Activated T-cell treated with anti-CD3 and anti-CD28 coated beads for 48 hours (primary cell): Measurements from ENCODE around the gene ATP5F1D.

Experiments used
- DNase-seq: peaks from one replicate; pipeline ENCODE4 v3.0.0-alpha.2; 2020; ENCODE audit warnings: low read depth

ATP5F1D gene

DNA sequence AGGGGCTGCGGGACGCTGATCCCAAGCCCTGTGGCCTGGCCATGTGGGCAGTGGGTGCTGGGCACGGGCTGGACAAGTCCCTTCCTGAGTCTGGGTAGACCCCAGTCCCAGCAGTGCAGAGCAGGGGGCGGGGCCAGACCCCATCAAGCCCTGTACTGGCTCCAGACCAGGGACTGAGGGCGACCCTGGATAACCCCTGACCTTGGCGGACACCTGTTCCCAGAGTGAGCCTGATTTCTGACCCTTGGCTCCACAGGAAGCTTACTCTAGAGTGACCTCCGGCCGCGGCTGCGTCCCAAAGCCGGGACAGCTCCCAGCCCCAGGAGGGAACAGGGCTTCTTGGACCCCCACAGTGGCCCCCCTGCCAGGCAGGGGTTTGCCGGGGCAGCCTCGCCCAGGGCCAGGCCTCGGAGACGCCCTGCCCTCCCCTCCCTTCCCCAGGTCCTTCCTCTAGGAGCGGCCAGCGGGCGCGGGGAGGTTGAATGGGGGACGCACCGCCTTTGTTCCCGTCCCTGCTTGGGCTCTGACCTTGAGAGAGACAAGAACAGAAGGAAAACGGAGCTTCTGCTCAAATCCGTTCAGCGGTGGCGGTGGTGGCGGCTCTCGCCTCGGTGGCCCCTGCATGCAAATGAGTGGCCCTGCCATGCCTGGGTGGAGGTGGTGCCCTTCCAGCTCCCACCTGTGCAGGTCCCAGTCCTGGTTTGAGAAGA, 41.8 kb downstream of the ATP5F1D start:
- DNase-seq: no peak

DNA sequence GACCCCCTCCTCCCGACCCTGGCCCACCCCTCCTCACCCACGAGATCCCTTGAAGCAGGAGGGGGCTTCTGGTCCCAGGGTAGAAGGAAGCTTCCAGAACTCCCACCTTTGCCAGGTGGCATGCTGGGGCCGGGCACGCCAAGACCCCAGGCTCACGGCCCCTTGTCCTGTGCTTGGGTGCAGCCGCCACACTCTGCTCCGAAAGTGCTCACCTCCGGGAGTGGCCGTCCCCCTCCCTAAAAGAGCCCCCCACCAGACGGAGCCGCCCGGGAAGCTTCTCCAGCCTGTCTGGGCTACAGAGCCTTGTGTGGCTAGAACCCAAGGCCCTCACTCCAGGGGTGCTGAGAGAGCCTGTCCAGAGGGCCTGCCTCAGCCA, 42.4 kb downstream of the ATP5F1D start:
- no peak for DNase-seq

DNA sequence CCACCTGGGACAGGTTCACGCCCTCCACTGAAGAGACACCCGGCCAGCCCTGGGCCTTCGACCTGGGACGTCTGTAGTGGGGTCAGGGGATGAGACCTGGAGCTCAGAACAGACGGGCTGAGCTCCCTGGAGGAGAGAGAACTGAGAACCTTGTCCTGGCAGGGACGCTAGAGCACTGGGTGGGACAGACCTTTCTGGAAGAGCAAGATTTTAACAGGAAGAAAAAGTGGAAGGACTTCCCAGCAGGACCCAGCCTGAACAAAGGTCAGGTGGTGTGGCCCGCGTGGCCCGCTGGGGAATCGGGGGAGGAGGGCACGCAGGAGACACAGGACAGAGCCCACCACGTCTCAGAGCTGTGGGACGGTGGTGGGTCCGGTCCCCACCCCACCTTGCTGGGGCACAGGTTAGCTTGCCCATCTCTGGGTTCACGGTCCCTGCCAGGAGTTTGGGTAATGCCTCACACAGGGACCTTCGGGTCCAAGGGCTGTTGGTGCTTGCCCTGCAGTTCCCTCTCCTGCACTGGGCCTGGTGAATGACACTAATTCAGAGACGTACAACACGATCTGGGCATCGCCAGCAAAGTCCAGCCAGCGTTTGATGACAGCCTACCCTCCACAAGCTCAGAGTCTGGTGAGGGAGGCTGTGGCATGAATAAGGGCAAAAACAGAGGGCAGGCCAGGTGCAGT, 42.9 kb downstream of the ATP5F1D start:
- DNase-seq: no peak

DNA sequence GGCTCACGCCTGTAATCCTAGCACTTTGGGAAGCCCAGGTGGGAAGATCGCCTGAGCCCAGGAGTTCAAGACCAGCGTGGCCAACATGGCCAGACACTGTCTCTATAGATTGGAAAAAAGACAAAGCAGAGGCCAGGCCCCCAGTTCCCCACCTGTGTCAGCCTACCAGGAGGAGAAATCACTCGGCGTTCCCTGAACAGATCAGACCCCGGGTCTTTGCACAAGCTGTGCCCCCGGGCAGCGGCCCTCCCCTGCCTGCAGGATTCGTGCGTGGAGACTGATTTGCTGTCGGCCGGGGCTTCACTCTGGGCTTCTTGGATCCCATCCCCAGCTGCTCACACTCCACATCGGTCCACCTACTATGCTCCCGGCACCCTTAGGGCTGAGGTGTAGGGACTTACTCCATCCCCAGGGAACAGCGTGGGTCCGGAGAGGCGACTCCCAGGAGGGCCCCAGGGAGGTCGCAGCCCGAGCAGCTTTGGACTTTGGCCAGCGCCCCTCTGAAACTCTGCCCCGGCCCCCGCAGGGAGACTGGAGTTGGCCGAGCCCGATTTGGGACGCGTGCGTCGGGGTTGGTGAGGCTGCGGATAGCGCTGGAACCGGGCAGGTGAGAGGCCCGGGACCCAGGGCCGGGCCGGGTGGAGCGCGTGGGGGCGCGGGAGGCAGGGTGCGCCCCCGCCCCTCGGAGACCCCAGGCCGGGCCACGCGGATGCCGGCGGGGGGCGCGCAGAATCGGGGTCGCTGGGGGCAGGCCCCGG, 43.6 kb downstream of the ATP5F1D start:
- no peak for DNase-seq

DNA sequence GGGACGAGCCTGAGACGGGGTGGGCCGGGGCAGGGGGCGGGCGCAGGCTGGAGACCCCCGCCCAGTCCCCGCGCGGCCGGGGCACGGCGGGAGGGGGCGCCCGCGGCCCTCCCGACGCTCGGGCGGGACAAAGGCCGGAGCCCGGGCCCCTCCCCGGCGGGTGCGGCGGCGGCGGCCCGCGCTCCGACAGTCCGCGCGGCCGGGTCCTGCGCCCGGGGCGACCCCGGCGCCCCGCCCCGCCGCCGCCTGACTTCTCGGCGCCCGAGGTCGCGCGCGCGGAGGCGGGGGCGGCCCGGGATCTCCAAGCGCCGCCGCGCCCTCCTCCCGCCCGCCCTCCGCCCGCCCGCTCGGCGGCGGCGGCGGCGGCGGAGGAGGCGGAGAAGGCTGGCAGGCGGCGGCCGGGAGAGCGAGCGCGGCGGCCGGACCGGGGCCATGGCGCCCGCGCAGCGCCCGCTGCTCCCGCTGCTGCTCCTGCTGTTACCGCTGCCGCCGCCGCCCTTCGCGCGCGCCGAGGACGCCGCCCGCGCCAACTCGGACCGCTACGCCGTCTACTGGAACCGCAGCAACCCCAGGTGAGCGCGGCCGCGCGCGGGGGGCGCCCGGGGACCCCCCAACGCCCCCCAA, 44.3 kb downstream of the ATP5F1D start, which contains the start of gene EFNA2:
Gene EFNA2, plus strand, starts transcription at position 137 of the 624 bp plus-strand sequence. Its CDS starts 296 bp downstream, at position 433.
- no peak for DNase-seq

DNA sequence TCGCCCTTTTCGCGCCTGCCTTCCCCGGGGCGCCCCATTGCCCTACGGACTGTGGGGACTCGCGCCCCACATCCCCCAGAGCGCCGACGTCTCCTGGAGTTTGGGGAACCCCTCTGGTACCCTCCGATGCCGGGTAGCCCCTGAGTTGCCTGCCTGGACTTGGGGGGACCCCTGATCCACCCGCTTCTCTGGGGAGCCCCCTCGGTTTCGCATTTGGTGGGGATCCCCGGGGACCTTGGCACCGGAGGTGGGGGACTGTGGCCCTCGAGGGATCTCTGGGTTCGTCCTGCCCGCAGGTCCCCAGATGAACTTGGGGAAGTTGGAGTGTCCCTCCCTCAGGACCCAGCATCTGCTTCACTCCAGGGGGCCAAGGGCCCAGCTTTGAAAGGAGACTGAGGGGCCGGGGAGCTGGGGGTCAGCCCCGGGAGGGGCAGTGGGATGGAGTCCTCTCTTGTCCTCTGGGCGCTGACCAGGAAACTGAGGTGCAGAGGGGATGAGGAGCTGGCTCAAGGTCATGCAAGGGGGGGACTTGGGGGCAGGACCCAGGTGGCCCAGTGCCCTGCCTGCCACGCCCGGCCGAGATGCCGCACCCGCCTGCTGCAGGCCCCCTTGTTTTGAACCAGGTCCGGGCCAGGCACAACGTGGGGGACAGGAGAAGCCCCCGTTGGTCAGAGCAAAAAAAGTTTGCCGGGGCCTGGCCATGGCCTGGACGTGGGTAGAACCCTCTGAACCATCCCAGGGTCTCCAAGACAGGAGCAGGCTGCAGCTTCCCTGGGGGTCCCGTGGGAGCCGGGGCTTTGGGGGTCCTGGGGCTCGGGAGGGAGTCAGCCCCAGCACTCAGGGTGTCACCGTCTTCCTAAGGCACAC, 45.2 kb downstream of the ATP5F1D start:
- no peak for DNase-seq

DNA sequence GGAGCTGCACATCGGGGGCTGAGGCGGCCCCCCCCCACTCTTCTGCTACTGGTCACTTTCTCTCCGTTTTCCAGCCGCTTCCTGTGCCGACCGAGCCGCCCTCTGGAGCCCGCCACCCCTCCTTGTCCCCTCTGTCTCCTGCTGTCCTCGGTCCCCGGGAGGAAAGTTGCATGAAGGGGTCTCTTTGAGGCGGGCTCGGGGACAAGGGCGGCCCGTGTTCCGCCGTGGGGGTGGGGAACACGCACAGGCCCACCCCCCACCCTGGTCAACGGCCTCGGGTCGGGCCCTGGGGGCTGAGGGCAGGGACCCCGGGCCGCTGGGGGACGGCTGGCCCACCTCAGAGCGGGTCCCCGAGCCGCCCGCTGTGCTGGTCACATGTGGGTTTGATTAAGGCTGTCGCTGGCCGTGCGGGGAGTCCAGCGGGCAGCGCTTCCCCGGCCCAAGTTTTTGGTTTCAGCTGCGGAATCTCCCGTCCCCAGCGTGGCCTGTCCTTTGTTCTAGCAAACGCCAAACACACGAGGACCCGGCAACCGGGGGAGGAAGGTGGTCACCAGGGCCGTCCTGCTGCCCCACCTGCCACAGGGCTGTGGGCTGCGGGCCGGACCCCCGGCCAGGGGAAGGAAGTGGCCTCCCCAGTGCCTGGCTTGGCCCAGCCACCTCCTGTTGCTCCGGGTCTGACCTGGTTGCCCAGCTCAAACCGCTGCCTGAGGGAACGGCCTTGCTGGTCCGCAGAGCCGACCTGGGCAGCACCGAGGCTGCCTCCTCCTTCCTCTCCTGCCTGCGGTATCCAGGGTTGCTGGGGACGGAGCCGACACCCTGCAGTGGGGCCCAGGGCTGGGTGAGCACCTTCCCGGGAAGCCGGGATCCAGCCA, 46.0 kb downstream of the ATP5F1D start:
- no peak for DNase-seq

DNA sequence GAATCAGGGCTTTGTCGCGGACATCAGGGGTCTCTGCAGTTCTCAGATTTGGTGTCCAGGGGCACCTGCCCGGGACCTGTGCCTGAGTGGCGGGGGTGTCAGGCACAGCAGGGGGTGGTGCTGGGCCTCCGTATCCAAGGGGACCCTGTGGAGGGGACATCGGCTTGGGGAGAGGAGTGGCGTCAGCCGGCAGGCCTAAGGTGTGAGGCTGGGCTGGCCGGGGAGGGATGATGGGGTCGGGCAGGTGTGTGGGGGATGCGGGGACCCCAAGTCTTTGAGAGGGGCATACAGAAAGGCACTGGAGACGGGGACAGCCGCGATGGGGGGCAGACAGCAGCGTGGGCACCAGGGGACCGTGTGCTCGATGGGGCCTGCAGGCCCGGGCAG, 46.7 kb downstream of the ATP5F1D start:
- no peak for DNase-seq

DNA sequence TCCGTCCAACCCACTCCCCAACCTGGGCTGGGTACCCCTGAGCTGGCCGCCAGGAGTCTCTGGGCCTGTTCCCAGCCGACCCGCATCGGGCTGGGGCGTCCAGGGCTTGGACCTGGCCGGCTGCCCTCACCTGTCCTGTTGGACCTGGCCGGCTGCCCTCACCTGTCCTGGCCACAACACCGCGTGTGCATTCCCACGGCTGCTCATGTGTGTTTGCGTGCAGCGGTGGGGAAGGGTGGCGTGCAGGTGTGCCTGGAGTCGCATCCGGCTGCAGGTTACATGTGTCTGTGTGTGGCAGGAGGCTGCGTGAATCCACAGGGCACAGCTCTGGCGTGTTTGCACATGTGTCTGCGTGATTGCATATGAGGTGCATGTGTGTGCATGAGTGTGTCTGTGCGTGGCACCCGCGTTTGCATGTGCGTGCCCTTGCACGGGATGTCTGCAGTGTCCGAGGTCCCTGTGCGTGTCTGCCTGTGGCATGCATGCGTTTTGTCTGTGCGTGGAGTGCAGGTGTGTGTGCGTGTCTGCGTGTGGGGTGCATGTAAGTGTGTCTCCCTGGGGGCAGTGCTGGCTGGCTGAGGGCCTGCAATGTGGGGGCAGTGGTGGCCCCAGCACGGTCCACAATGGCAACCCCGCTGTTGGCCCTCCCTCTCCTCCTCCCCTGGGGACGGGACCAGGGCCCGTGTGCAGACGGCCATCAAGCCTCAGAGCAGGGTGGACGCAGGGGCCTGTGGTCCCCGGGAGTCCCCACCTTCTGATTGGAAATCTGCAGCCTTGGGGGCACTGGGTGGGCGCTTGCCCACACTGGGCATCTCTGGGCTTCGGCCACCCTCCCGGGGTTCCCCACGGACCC, 47.5 kb downstream of the ATP5F1D start:
- no peak for DNase-seq

DNA sequence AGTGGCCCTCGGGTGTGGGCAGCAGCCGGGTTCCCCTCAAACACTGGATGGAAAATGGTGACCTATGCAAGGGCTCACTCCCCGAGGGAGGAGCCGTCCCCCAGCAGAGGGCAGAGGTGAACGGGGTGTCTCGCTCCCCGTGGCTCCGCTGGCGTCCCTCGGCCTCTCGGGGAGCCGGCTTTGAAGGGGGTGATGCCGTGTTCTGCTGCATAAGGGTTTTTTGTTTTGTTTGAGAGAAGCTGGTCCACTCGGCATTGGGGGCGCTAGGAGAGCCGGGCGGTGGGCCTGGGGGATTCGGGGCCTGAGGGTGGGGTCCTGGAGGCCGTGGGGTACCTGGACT, 48.1 kb downstream of the ATP5F1D start:
- DNase-seq: no peak

DNA sequence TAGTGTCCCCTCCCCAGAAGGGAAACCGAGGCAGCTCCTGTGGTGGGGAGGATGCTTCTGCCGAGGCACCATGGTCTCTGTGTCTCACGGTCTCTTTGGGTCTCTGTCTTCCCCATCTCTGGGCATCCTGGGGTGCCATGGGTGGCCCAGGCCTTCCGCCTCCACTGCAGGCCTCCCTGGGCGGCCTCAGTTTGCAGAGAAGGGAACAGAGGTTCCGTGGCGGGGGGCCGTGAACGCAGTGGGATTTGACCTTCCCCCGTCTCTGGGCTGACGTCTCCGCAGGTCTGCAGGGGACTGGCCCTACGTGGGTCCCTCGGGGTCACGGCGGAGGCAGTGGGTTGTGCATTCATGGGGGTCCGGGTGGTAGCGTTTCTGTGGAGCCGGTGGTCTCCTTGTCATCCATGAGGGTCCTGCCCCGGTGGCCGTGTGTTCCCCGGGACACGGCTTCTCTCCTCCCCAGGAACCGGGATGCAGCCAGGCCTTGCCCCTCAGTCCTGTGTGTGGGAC, 48.7 kb downstream of the ATP5F1D start:
- no peak for DNase-seq

DNA sequence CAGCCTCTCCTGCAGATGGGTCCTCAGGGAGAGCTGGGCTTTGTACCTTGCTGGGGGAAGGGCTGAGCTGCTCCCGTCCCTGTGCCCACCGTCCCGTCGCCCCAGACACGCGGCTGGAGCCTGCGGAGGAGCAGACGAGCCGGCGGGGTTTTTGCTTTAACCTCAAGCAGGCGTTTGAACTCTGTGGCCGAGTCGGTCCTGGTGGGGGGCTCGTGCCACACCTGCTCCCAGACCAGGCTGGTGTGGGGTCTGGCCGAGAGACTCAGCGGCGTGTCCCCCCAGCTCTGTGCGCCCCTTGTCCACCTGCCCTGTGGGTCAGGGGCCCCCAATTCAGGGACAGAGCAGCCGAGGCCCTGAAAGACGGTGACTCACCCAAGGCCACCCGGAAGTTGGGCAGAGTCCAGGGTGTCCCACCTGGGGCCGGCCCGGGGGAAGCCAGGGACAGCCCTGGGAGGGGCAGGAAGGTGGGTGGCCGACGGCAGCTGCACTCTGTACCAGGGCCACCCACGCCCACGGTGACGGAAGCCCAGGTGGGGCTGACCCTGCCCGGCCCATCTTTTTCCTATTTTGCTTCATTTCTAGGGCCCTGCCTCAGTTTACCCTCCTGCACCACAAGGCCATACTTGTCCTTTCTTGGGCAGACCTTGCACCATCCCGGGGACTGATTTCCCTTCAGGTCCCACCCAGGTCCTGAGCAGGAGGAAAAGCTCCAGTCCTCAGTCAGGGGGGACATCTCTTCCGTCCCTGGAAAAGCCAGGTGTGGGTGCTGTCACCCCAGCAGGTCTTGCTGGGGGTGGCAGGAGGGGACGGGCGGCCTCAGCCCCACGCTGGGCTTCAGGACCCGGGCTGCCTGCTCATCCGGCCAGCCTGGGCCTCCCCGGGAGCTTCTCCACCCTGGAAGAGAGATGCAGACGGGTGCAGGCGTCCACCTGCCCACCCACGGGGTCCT, 49.4 kb downstream of the ATP5F1D start:
- DNase-seq: no peak

DNA sequence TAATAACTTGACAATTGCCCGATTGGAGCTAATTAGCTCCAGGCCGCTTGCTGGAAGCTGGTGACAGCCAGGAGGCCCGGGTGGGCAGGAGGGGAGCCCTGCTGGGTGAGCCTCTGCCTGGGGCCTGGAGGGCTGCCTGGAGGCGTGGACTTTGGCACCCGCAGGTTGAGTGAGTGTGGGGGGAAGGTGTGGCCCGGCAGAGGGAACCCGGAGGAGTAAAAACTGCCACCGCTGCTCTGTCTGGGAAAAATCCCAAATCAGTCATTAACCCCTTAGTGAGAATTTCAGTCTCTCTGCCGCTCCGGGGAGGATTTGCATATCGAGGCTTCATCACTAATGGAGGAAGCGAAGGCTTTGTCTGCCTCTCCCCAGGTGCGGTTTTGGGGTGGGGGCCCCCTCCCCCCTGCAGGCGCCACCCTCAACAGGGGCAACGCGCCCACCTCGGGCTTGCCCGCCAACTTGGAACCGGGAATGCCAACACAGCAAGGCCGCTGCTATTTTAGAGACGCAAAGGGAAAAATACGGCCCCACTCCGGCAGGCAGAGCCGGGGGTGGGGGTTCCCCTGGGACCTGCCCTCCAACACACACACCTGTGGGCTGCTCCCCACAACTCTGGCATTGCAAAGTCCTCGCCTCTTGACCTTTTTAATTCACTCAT, 50.3 kb downstream of the ATP5F1D start:
- no peak for DNase-seq

DNA sequence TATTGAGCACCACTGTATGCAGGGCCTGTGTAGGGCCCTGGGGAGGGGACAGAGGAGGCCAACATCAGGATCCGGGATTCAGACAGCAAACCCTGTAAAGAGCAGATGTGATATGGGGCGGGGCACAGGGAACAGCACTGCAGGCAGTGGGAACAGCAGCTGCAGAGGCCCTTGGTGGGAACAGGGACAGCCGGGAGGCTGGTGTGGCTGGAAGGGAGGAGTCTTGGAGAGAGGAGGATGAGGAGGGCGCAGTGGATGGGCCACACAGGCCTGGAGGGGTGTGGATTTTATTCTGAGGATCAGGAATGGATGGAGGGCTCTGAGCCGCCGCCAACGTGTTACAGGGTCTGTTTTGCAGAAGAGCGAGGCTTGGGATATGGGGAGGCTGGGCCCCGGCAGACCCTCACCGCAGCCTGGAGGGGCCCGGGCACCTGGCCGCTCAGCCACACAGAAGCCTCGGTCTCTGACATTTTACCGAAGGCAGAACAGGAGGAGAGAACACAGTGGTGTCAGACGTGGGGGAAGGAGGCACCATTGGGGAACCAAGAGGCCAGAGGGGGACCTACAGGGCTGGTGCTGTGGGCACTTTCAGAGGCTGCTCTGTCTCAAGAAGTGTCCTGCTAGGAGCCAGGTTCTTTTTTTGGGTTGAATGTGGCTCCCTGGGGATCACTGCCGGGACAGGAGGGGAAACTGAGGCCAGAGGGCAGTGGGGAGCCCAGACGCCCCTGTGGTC, 51.0 kb downstream of the ATP5F1D start:
- no peak for DNase-seq

DNA sequence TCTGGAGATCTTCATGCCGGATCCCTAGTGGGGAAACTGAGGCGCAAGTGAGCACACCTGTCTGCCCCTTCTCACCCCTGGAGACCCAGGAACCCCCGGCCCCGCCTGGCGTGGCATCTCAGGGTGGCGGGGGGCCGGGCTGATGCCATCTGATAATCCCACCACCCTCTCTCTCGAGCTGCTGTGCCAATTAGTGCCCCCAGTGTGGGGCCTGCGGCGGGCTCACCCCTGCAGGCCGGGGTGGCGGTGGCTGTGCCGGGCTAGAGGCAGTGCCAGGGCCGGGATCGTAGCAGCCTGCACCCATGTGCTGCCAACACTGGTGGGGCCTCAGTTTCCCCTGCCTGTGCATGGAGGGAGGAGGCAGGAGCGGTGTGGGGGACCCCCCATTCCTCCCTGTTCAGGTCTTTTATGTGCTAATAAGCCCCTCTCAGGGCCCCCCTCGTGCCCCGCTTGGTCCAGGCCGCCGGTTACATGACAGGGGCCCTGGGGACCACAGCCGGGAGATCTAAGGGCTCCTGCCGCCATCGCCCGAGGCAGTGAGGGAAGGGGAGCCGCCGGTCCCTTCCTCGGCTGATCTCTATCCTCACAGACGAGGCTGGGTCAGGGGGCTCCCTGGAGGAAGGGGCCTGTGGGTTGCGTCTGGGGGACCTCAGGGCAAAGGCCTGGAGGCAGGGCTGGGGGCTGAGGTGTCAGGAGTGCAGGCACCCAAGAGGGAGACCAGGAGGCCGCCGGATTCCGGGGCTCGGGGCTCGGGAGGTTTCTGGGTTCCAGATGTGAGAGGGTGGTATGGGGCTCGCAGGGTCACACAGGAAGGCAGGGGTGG, 52.4 kb downstream of the ATP5F1D start:
- DNase-seq: no peak
